ENCODE data around the gene GABPB2.

GABPB2 gene

DNA sequence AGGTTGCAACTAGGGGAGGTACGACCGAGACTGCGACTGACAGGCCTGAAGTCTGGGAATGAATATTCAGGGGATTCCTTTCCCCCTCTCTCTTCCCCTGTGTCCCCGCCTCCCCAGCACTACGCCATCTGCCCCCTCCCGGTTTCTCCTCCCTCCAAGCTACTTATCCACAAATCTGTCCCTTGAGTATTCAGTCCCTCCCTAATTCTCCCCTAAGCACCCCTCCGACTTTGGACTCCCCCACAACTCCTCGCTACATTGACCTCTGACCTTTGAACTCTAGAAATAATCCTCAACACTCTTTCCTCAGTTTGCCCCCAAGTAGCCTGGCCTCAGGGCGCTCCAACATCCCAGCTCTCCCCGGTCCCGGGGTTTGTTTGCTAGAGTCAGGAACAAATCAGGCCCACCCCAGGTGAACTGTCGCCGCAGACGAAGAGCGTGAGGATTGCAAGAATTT is 94.7 kb downstream of the GABPB2 start:
- DNase-seq (ENCODE audit: low spot score), result peak; percentile 45

DNA sequence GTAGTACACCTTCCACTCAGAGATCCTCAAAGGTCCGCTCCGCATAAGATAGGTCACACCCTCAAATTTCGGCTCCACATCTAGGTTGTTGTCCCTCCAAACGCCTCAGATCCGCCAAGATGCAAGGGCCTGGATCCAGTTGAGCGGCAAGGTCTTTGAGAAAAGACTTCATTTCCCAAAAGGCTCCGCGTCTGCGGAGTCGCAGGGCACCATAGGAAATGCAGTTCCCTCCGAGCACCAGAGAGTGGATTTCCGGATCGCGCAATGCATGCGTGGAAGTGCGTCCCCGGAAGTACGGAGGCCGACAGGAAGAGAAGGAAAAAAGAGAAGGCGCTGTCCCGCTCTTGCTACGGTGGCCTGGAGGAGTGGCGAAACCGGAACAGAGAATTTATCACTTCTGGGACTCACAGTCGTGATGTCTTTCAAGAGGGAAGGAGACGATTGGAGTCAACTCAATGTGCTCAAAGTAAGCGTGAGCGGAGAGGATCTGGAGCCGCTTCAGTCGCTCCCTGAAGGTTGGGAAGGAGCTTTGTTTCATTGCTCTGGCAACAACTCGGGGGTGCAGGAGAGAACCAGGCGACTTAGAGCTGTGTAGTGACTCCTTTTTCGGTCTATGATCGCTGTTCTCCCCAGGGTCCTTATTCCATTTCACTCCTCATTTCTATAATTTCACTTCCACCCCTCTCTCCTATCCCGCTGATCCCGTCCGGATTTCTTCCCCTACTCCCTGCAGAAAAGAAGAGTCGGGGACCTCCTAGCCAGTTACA is 95.4 kb downstream of the GABPB2 start, which contains the start of the genes LYSMD1 and SCNM1:
Gene LYSMD1, minus strand, starts transcription at position 165 of the 767 bp plus-strand sequence. CDS start 644 bp downstream, outside the sequence.
Gene SCNM1, plus strand, starts transcription at position 407 of the 767 bp plus-strand sequence. Its CDS starts 9 bp downstream, at position 416.
- peak; percentile 99 for DNase-seq (ENCODE audit: low spot score)

DNA sequence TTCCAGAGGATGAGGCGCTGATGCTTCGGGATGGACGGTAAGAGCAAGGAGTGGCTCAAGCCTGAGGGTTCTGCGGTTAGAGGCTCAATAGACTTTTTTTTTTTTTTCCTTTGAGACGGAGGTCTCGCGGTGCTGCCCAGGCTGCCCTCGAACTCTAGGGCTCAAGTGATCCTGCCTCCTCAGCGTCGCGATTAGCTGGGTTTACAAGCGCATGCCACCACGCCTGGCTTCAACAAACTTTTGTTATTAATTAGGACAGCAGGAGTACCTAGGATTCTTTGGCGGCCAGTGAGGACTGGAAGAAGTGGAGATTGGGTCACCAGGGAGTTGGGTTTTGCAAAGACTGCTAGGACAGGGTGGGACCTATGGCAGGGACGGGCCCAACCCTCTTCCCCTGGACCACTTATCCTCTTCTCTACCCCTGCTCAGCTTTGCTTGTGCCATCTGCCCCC is 96.0 kb downstream of the GABPB2 start:
- peak; percentile 70 for DNase-seq (ENCODE audit: low spot score)

GRCh38 chr1:151167116-151167515 is 96.6 kb downstream of the GABPB2 start:
- no peak for DNase-seq (ENCODE audit: low spot score)

- no peak for DNase-seq (ENCODE audit: low spot score)
These were observed 100.6 kb downstream of the GABPB2 start for GRCh38 chr1:151171190-151171589.
